Fibroblast of gingiva (primary cell): ENCODE results near the gene PCK1.
A peak's percentile ranks its signal among the peaks of the same experiment; 100 is the strongest.

Experiments
- DNase-seq: peaks from one replicate; pipeline ENCODE4 v3.0.0-alpha.2; 2011; ENCODE audit warnings: low read depth

PCK1 gene

GRCh38 chr20:57589728-57590484 lies 29.0 kb downstream of the PCK1 start:
- DNase-seq, result no peak

GRCh38 chr20:57590485-57591288 lies 29.8 kb downstream of the PCK1 start:
- no peak for DNase-seq

GRCh38 chr20:57591289-57592229 lies 30.6 kb downstream of the PCK1 start:
- no peak for DNase-seq

GRCh38 chr20:57592263-57593092 lies 31.6 kb downstream of the PCK1 start:
- no peak for DNase-seq

GRCh38 chr20:57593134-57593886 lies 32.4 kb downstream of the PCK1 start:
- DNase-seq, result no peak

- no peak for DNase-seq
Observed at GRCh38 chr20:57594092-57594951, 33.4 kb downstream of the PCK1 start.

GRCh38 chr20:57595041-57596030 lies 34.4 kb downstream of the PCK1 start:
- DNase-seq, result no peak

GRCh38 chr20:57596358-57596757 lies 35.4 kb downstream of the PCK1 start:
- no peak for DNase-seq

GRCh38 chr20:57596998-57597939 lies 36.4 kb downstream of the PCK1 start:
- peak; percentile 27 for DNase-seq

GRCh38 chr20:57598060-57598459 lies 37.1 kb downstream of the PCK1 start:
- no peak for DNase-seq

GRCh38 chr20:57598491-57598890 lies 37.6 kb downstream of the PCK1 start:
- DNase-seq, result no peak

- DNase-seq, result no peak
Observed at GRCh38 chr20:57600320-57601210, 39.7 kb downstream of the PCK1 start.

GRCh38 chr20:57601211-57601570 lies 40.3 kb downstream of the PCK1 start:
- no peak for DNase-seq

- no peak for DNase-seq
Observed at GRCh38 chr20:57601737-57602136, 40.8 kb downstream of the PCK1 start.

GRCh38 chr20:57603120-57603519 lies 42.2 kb downstream of the PCK1 start:
- DNase-seq, result no peak

GRCh38 chr20:57605045-57605444 lies 44.1 kb downstream of the PCK1 start:
- no peak for DNase-seq
